MM.1S (cell line): Measurements from ENCODE around the gene RAB20.

Experiments used
- DNase-seq: peaks from one replicate; pipeline ENCODE4 v3.0.0-alpha.2; 2015
- H2AFZ ChIP-seq: fragments of 300-600 bp; sonication (generic); 2 replicates; pipeline ENCODE4 v1.6.0; 2016; ENCODE audit warnings: antibody characterized with exemption, low read length
- H3F3A ChIP-seq: fragments of 300-600 bp; sonication (generic); 2 replicates; pipeline ENCODE4 v1.6.1; 2016; ENCODE audit warnings: mild to moderate bottlenecking, antibody characterized with exemption, low read length, moderate library complexity, mixed read lengths; ENCODE audit not compliant: insufficient read depth
- H3K27ac ChIP-seq: fragments of 300-600 bp; sonication (generic); 2 replicates; pipeline ENCODE4 v1.5.1; 2016; ENCODE audit warnings: mild to moderate bottlenecking, low read length
- H3K27me3 ChIP-seq: fragments of 300-600 bp; sonication (generic); replicated peaks from 2 replicates; pipeline ENCODE4 v1.6.0; 2016; ENCODE audit warnings: low read length; ENCODE audit not compliant: insufficient read depth
- H3K36me3 ChIP-seq: fragments of 300-600 bp; sonication (generic); replicated peaks from 2 replicates; pipeline ENCODE4 v1.6.1; 2016; ENCODE audit warnings: mild to moderate bottlenecking, low read length, mixed read lengths; ENCODE audit not compliant: insufficient read depth
- H3K4me1 ChIP-seq: fragments of 300-600 bp; sonication (generic); 2 replicates; pipeline ENCODE4 v1.6.1; 2016; ENCODE audit warnings: low read length, mixed read lengths
- H3K4me2 ChIP-seq: fragments of 300-600 bp; sonication (generic); 2 replicates; pipeline ENCODE4 v1.6.0; 2016; ENCODE audit warnings: low read depth, low read length
- H3K4me3 ChIP-seq: fragments of 300-600 bp; sonication (generic); 2 replicates; pipeline ENCODE4 v1.5.1; 2016; ENCODE audit warnings: low read length, mixed read lengths
- H3K79me2 ChIP-seq: fragments of 300-600 bp; sonication (generic); 2 replicates; pipeline ENCODE4 v1.6.1; 2016; ENCODE audit warnings: mixed run types, low read length, mixed read lengths
- H3K9ac ChIP-seq: fragments of 300-600 bp; sonication (generic); 2 replicates; pipeline ENCODE4 v1.6.1; 2016; ENCODE audit warnings: low read length, mixed read lengths
- H3K9me2 ChIP-seq: fragments of 300-600 bp; sonication (generic); replicated peaks from 2 replicates; pipeline ENCODE4 v1.6.1; 2016; ENCODE audit warnings: mild to moderate bottlenecking, low read length, mixed read lengths; ENCODE audit not compliant: insufficient read depth
- H3K9me3 ChIP-seq: fragments of 300-600 bp; sonication (generic); replicated peaks from 2 replicates; pipeline ENCODE4 v1.6.1; 2016; ENCODE audit warnings: mild to moderate bottlenecking, low read length, mixed read lengths; ENCODE audit not compliant: insufficient read depth
- H4K20me1 ChIP-seq: fragments of 300-600 bp; sonication (generic); 2 replicates; pipeline ENCODE4 v1.6.1; 2016; ENCODE audit warnings: mild to moderate bottlenecking, low read length, moderate library complexity, mixed read lengths; ENCODE audit not compliant: insufficient read depth
- EZH2 ChIP-seq: fragments of 300-600 bp; sonication (generic); optimal IDR thresholded peaks from 2 replicates; pipeline ENCODE3; 2017; ENCODE audit warnings: low read depth, mild to moderate bottlenecking, antibody characterized with exemption, low read length, mixed read lengths
- EZH2phosphoT487 ChIP-seq: fragments of 300-600 bp; sonication (generic); IDR thresholded peaks from 2 replicates; pipeline ENCODE4 v1.6.1; 2018; ENCODE audit warnings: antibody characterized with exemption, low read length
- TF ChIP-seq, protein P1 (sequence below): fragments of 300-600 bp; sonication (generic); IDR thresholded peaks from 2 replicates; pipeline ENCODE4 v1.5.1; 2016; ENCODE audit warnings: antibody characterized with exemption, low read length, mixed read lengths

Gene RAB20

DNA sequence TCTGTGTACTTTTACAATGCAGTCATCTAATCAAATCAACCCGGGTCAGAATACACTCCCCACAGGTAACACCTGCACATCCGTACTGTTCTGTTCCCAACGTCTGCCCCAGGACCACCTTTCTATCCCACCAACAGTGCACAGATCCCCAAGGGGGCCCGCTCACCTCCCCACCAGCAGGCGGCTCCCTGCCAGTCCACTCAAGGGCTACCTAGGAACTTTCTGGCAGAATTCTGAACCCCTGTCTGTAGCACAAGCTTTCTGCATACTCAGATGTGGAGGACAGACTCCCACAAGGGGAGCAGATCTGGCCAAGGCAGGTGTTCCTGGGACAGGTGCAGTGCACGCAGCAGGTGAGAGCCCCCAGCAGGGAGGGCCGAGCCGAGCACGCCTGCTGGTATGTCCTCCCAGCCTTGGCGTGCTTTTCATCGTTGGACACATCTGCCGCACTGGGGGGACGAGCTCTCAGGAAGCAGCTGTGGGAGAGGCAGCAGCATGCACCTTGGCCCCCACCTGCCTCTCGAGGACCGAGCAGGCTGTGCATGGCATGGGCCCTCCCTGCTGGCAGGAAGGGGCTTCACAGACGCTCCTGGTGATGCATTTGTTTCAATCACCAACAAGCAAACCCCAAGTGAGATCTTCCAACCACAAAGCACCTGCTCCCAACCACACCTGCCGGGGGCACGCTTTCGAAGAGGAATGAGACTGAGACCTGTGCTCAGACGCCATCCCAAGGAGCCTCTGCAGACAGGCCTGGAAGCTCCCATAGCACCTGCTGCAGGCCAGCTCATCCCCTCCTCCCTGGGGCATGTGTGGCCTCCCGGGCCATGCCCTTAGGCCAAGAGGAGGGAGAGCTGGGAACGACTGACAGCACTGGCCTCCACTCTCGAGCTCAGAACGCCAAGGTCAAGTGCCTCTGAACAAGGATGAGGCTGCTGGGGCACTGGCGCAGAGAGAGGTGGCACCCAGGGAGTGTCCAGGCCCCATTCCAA is 35.9 kb downstream of the RAB20 start:
- Histone ChIP-seq H3K9me2 (no peaks in the 10 kb centered on the region), H3K79me2 (no peaks in the 10 kb centered on the region), H4K20me1 (no peaks in the 10 kb centered on the region), H3K27ac (peak overlapping the region; percentile 90), H3K9ac (peak overlapping the region; percentile 59), H3F3A (peaks cover 20% of the 10 kb centered on the region), H3K36me3 (no peaks in the 10 kb centered on the region), H3K9me3 (no peaks in the 10 kb centered on the region), H3K4me2 (peak overlapping the region; percentile 88), H3K4me1 (peaks cover 34% of the 10 kb centered on the region), H3K4me3 (peak overlapping the region; percentile 29), H3K27me3 (no peaks in the 10 kb centered on the region), H2AFZ (peak overlapping the region; percentile 46; the same call in 1 of the 2 replicates)
- TF ChIP-seq, protein P1, sequence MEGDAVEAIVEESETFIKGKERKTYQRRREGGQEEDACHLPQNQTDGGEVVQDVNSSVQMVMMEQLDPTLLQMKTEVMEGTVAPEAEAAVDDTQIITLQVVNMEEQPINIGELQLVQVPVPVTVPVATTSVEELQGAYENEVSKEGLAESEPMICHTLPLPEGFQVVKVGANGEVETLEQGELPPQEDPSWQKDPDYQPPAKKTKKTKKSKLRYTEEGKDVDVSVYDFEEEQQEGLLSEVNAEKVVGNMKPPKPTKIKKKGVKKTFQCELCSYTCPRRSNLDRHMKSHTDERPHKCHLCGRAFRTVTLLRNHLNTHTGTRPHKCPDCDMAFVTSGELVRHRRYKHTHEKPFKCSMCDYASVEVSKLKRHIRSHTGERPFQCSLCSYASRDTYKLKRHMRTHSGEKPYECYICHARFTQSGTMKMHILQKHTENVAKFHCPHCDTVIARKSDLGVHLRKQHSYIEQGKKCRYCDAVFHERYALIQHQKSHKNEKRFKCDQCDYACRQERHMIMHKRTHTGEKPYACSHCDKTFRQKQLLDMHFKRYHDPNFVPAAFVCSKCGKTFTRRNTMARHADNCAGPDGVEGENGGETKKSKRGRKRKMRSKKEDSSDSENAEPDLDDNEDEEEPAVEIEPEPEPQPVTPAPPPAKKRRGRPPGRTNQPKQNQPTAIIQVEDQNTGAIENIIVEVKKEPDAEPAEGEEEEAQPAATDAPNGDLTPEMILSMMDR, result peak; percentile 37
- TF ChIP-seq EZH2phosphoT487 (no peak), EZH2 (no peak)
- DNase-seq, result peak; percentile 97

DNA sequence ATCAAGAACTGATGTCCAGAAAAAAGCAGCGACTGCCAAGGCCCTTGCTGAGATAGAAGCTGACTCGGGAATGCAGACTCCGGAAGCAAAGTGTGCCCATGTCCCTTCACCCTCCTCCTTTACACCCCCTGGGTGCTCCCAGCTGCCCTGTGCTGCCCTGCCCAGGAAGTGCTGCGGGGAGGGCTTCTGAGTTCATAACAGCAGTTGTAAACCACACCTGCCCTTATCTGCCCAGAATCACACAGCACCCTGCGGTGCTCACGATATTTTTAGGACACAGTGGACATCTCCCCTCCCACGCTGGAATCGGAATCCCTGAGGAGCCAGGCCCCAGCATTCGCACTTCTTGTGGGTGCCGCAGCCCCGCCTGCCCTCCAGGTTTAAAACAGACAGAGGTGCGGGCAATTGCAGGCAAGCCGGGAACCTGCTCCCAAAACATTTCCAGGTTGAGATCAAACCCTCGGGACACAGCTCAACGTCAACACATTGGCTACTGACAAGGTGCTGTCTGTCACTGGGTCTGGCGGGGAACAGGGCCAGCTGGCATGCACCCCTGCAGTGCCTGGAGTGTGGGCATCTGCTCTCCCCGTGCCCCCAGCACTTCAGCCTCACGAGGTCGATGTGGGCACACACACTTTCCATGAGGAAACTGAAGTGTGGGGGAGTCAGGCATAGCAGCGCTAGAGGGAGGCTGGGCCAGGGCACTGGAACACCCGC is 36.8 kb downstream of the RAB20 start:
- H3K9me2 ChIP-seq, result no peaks in the 10 kb centered on the region
- DNase-seq, result peak; percentile 74
- peaks cover 20% of the 10 kb centered on the region for H3F3A ChIP-seq
- H3K4me3 ChIP-seq, result peak overlapping the region; percentile 29
- H3K36me3 ChIP-seq, result no peaks in the 10 kb centered on the region
- peak overlapping the region; percentile 90 for H3K27ac ChIP-seq
- no peaks in the 10 kb centered on the region for H3K79me2 ChIP-seq
- no peaks in the 10 kb centered on the region for H4K20me1 ChIP-seq
- H3K9ac ChIP-seq, result peak overlapping the region; percentile 59
- no peaks in the 10 kb centered on the region for H3K9me3 ChIP-seq
- H3K4me2 ChIP-seq, result peak overlapping the region; percentile 88
- H2AFZ ChIP-seq, result peak overlapping the region; percentile 46
- TF ChIP-seq EZH2phosphoT487, result no peak
- TF ChIP-seq, protein P1, result no peak
- no peak for TF ChIP-seq EZH2
- H3K27me3 ChIP-seq, result no peaks in the 10 kb centered on the region
- peaks cover 34% of the 10 kb centered on the region for H3K4me1 ChIP-seq

GRCh38 chr13:110523838-110524540 is 37.5 kb downstream of the RAB20 start:
- Histone ChIP-seq H3K4me2 (peak overlapping the region; percentile 88), H3K9ac (peak overlapping the region; percentile 59; the same call in 1 of the 2 replicates), H3K27me3 (no peaks in the 10 kb centered on the region), H3K27ac (peak overlapping the region; percentile 90; the same call in 1 of the 2 replicates), H3K4me3 (no peak overlapping the region; the same call in 1 of the 2 replicates), H3F3A (peaks cover 20% of the 10 kb centered on the region), H4K20me1 (no peaks in the 10 kb centered on the region), H3K9me2 (no peaks in the 10 kb centered on the region), H3K36me3 (no peaks in the 10 kb centered on the region), H3K4me1 (peaks cover 34% of the 10 kb centered on the region), H3K79me2 (no peaks in the 10 kb centered on the region), H2AFZ (peak overlapping the region; percentile 46), H3K9me3 (no peaks in the 10 kb centered on the region)
- no peak for DNase-seq
- no peak for TF ChIP-seq EZH2
- TF ChIP-seq, protein P1, result no peak
- no peak for TF ChIP-seq EZH2phosphoT487
